ENCODE measurements around the gene GNB1. TPM values are rescaled to one million over a fixed set of nuclear protein-coding genes. Genes with fewer than 3 reads are reported as not detected.

Gene GNB1
- total RNA-seq, 1 experiment from 2014 or later = 184 TPM

DNA sequence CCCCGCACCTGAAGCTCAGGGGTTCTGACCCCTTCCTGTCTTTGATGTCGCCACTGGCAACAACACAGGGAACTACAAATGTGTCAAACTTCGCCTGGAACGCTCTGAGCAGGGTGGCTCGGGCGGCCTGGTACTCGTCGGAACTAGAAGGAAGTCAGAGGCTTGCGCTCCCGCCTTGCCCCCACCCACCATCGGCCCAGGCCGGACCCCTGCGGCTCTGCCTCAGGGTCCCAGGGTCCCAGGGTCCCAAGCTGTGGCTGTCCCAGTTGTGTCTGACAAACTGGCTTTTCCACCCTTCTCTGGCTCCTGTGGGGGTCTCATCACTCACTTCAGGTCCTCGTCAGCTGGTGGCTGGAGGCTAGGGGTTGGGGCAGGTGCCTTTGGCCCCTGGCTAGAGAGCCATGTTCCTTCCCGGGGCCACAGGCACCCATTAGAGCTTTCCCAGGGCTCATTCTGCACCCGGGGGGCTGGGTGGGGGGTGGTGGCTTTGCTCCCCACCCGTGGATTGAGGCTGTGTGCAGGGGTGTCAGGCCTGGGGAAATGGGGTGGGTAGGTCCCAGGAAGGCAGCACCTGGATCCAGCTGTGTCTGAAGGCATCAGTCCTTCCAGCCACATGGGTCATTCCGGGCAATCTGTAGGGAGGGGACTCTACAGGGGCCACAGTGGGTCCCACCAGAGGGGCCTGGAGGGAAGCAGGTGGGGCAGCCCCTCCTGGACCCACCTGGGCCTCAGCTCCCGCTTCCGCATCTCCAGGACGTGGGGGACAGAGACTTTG lies 36.2 kb upstream of the GNB1 start:
- Histone ChIP-seq H3K27me3 (peaks cover 17% of the 10 kb centered on the region), H3K9me3 (replicated peaks) (no peaks in the 10 kb centered on the region), H3K27ac (no peak overlapping the region), H3K36me3 (no peaks in the 10 kb centered on the region), H3K4me3 (no peak overlapping the region), H3K4me1 (no peaks in the 10 kb centered on the region)
- peak in 1 of 2 experiments; percentile 4 for DNase-seq

- Histone ChIP-seq H3K27ac (no peak overlapping the region), H3K4me3 (no peak overlapping the region), H3K36me3 (no peaks in the 10 kb centered on the region), H3K27me3 (peaks cover 17% of the 10 kb centered on the region), H3K9me3 (replicated peaks) (no peaks in the 10 kb centered on the region), H3K4me1 (no peaks in the 10 kb centered on the region)
- DNase-seq = peak in 1 of 2 experiments; percentile 5
Observed at GRCh38 chr1:1926346-1926811, 35.5 kb upstream of the GNB1 start.

GRCh38 chr1:1925437-1926345 lies 34.8 kb upstream of the GNB1 start:
- no peak overlapping the region for H3K27ac ChIP-seq
- no peaks in the 10 kb centered on the region for H3K9me3 ChIP-seq (replicated peaks)
- H3K27me3 ChIP-seq = peaks cover 17% of the 10 kb centered on the region
- no peaks in the 10 kb centered on the region for H3K4me1 ChIP-seq
- DNase-seq = no peak
- no peak overlapping the region for H3K4me3 ChIP-seq
- H3K36me3 ChIP-seq = no peaks in the 10 kb centered on the region

- H3K4me3 ChIP-seq = no peak overlapping the region
- no peaks in the 10 kb centered on the region for H3K36me3 ChIP-seq
- no peaks in the 10 kb centered on the region for H3K4me1 ChIP-seq
- no peak for DNase-seq
- H3K27me3 ChIP-seq = peaks cover 17% of the 10 kb centered on the region
- H3K27ac ChIP-seq = no peak overlapping the region
- H3K9me3 ChIP-seq (replicated peaks) = no peaks in the 10 kb centered on the region
Observed at GRCh38 chr1:1924849-1925248, 34.0 kb upstream of the GNB1 start.

DNA sequence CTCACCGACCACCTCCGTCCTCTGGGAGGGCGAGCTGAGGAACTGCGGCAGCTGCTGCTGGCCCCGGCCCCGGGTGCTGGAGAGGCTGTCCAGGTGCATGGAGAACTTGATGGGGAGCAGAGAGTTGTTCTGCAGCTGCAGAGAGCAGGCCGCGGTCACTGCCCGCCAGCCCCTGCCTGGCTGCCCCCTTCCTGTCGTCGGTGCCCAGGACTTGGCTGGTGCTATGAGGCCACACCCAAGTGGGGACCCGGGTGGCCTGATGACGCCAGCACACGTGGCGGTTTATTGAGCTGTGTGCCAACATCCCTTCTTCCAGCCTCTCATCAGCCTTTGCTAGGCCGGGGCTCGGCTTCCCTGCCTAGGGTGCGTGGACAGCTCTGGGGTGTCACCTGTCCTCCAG lies 33.5 kb upstream of the GNB1 start:
- peaks cover 17% of the 10 kb centered on the region for H3K27me3 ChIP-seq
- no peak overlapping the region for H3K27ac ChIP-seq
- H3K4me3 ChIP-seq = no peak overlapping the region
- no peaks in the 10 kb centered on the region for H3K36me3 ChIP-seq
- no peaks in the 10 kb centered on the region for H3K9me3 ChIP-seq (replicated peaks)
- peak in 1 of 2 experiments; percentile 49 for DNase-seq
- no peaks in the 10 kb centered on the region for H3K4me1 ChIP-seq

DNA sequence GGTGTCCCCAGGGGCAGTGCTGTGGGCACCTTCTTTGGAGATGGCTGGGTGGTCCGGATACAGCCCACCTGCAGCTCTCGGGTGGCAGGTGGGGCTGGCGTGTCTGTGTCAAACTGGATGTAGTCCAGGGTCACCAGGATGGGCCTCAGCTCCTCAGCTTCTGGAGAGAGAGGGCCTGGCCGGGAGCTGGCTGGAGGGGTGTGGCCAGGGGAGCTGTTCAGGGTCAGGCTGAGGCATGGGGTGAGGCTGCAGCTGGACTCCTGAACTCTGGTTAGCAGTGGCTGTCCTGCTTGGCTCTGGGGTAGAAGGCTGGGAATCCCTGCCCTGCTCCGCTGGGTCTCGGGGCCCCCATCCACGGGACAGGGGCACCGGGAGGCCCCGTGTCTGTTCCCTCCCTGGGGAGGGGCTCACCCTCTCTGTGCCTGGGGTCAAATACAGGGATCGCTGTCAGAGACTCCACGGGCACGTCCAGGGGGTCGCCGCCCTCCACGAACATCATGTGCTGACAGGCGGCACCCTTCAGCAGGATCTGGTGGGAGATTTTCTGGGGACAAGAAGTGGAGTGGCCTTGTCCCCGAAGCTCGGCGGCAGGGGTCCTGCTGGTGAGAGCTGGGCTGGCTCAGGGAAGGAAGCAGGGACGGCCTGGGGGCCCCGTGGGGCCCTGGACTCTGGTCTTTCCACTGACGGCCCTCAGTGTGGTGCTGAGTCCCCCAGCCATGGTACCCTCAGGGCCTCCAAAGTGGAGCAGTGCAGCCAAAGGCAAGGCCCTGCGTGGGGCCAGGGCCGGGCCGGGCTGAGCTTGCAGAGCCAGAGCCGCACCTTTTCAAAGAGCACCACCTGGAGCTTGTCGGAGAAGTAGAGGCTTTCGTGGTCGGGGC lies 32.3 kb upstream of the GNB1 start:
- H3K9me3 ChIP-seq (replicated peaks) = no peaks in the 10 kb centered on the region
- DNase-seq = no peak
- no peak overlapping the region for H3K4me3 ChIP-seq

GRCh38 chr1:1922702-1922955 lies 31.7 kb upstream of the GNB1 start:
- DNase-seq = no peak

More for the DNA sequence above, 32.3 kb upstream of the GNB1 start:
- Histone ChIP-seq H3K27me3 (peaks cover 17% of the 10 kb centered on the region), H3K27ac (no peak overlapping the region), H3K36me3 (no peaks in the 10 kb centered on the region), H3K4me1 (no peaks in the 10 kb centered on the region)

DNA sequence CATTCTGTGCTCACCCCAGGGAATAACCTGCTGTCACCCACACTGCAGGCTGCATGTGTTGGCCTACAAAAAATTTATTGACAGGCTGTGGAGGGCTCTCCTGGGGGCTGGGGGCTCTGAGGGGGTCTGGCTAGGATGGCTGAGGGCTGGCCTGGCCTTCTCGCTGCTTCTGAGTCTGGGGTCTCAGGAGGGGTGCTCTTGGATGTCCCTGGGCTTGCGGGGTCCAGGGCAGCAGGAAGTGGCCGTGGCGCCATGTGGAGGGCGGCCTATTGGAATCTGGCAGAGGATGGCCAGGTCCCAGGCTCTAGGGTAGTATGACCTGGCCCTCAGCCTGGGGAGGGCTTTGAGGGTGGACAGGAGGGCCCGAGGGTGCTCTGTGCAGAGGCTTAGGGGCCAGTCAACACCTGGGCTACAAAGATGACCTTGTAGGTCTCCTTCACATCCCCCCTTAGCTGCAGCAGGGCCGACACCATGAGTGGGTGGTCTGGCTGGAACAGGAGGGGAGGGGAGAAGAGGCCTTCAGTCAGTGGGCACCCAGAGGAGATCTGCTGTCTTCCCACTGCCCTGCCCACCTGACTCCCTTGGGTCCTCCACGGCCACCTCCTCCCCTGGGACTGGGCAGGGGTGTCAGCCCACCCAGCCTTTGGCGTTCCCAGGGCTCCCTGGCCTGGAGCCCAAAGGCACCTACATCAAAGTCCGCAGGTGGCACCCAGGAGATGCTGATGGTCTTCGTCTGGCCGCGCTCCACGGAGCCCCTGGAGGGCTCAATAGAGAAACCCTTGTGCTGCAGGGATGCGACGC lies 31.2 kb upstream of the GNB1 start:
- no peak overlapping the region for H3K27ac ChIP-seq
- H3K9me3 ChIP-seq (replicated peaks) = no peaks in the 10 kb centered on the region
- no peaks in the 10 kb centered on the region for H3K4me1 ChIP-seq
- no peak for DNase-seq
- no peaks in the 10 kb centered on the region for H3K36me3 ChIP-seq
- H3K4me3 ChIP-seq = no peak overlapping the region
- peaks cover 17% of the 10 kb centered on the region for H3K27me3 ChIP-seq

More at GRCh38 chr1:1922702-1922955, 31.7 kb upstream of the GNB1 start:
- H3K4me1 ChIP-seq = no peaks in the 10 kb centered on the region
- H3K9me3 ChIP-seq (replicated peaks) = no peaks in the 10 kb centered on the region
- peaks cover 17% of the 10 kb centered on the region for H3K27me3 ChIP-seq
- H3K36me3 ChIP-seq = no peaks in the 10 kb centered on the region
- H3K27ac ChIP-seq = no peak overlapping the region
- H3K4me3 ChIP-seq = no peak overlapping the region

GRCh38 chr1:1921459-1921862 lies 30.6 kb upstream of the GNB1 start:
- Histone ChIP-seq H3K27ac (no peak overlapping the region), H3K9me3 (replicated peaks) (no peaks in the 10 kb centered on the region), H3K4me1 (no peaks in the 10 kb centered on the region), H3K27me3 (peaks cover 17% of the 10 kb centered on the region), H3K4me3 (no peak overlapping the region), H3K36me3 (no peaks in the 10 kb centered on the region)
- no peak for DNase-seq

GRCh38 chr1:1920608-1921458 lies 29.9 kb upstream of the GNB1 start:
- no peak overlapping the region for H3K27ac ChIP-seq
- peaks cover 17% of the 10 kb centered on the region for H3K27me3 ChIP-seq
- H3K4me3 ChIP-seq = no peak overlapping the region
- no peaks in the 10 kb centered on the region for H3K4me1 ChIP-seq
- H3K36me3 ChIP-seq = no peaks in the 10 kb centered on the region
- no peaks in the 10 kb centered on the region for H3K9me3 ChIP-seq (replicated peaks)
- no peak for DNase-seq

- DNase-seq = no peak
- Histone ChIP-seq H3K4me3 (no peak overlapping the region), H3K4me1 (peaks cover 2% of the 10 kb centered on the region), H3K36me3 (no peaks in the 10 kb centered on the region), H3K27ac (no peak overlapping the region), H3K27me3 (peaks cover 17% of the 10 kb centered on the region), H3K9me3 (replicated peaks) (no peaks in the 10 kb centered on the region)
Observed at GRCh38 chr1:1920057-1920607, 29.2 kb upstream of the GNB1 start.

- peaks cover 8% of the 10 kb centered on the region for H3K4me1 ChIP-seq
- peak overlapping the region; percentile 51 for H3K4me3 ChIP-seq
- peak; percentile 96 for DNase-seq
- H3K9me3 ChIP-seq (replicated peaks) = no peaks in the 10 kb centered on the region
- H3K27ac ChIP-seq = no peak overlapping the region
- H3K27me3 ChIP-seq = peaks cover 14% of the 10 kb centered on the region
- H3K36me3 ChIP-seq = no peaks in the 10 kb centered on the region
Observed at GRCh38 chr1:1919304-1920056, 28.6 kb upstream of the GNB1 start.
